SJCRH30 (cell line): ENCODE results near the gene RAP1GAP2. TPM values are rescaled to one million over a fixed set of nuclear protein-coding genes. Genes with fewer than 3 reads are reported as not detected.

Experiments
- DNase-seq, 2 experiments: peaks; one replicate each; pipeline ENCODE4 v3.0.0-alpha.2; 2015 to 2020
- H3K27ac ChIP-seq: fragments of 250-450 bp; sonication (Bioruptor Pico); 2 replicates; pipeline ENCODE4 v1.5.1; 2020; ENCODE audit warnings: mild to moderate bottlenecking, moderate library complexity
- H3K27me3 ChIP-seq: fragments of 250-450 bp; sonication (Bioruptor Pico); 2 replicates; pipeline ENCODE4 v1.5.1; 2020; ENCODE audit warnings: mild to moderate bottlenecking, moderate library complexity
- H3K36me3 ChIP-seq: fragments of 250-450 bp; sonication (Bioruptor Pico); 2 replicates; pipeline ENCODE4 v1.5.1; 2020; ENCODE audit warnings: mild to moderate bottlenecking, moderate library complexity
- H3K4me1 ChIP-seq: fragments of 250-450 bp; sonication (Bioruptor Pico); 2 replicates; pipeline ENCODE4 v1.5.1; 2020; ENCODE audit warnings: mild to moderate bottlenecking, moderate library complexity
- H3K4me3 ChIP-seq: fragments of 250-450 bp; sonication (Bioruptor Pico); 2 replicates; pipeline ENCODE4 v1.5.1; 2020; ENCODE audit warnings: mild to moderate bottlenecking, moderate library complexity
- H3K9me3 ChIP-seq: fragments of 250-450 bp; sonication (Bioruptor Pico); replicated peaks from 2 replicates; pipeline ENCODE4 v1.5.1; 2020; ENCODE audit warnings: mild to moderate bottlenecking, moderate library complexity
- total RNA-seq: library from RNA; depleted of rRNA; stranded (reverse); fragments of >200 nt; shearing (Covaris generic); gene quantifications from 2 replicates; pipeline ENCODE4 v1.2.3, GENCODE V29; 2014; rRNA removed

RAP1GAP2 gene
- total RNA-seq, result 6.0 and 7.4 TPM in 2 replicates

GRCh38 chr17:2796164-2797125 lies at the start of gene RAP1GAP2:
Gene RAP1GAP2 (plus strand): TSS chr17:2796438. CDS start chr17:2796528, 90 bp downstream.
- Histone ChIP-seq H3K9me3 (no peaks in the 10 kb centered on the region), H3K27ac (no peak within 1 kb of the TSS), H3K4me1 (no peaks in the 10 kb centered on the region), H3K36me3 (no peaks in the 10 kb centered on the region), H3K4me3 (no peak within 1 kb of the TSS), H3K27me3 (no peaks in the 10 kb centered on the region)
- DNase-seq, result peak; percentile 17 to 18

- Histone ChIP-seq H3K27ac (no peak within 1 kb of the TSS), H3K27me3 (no peaks in the 10 kb centered on the region), H3K9me3 (no peaks in the 10 kb centered on the region), H3K4me1 (no peaks in the 10 kb centered on the region), H3K36me3 (no peaks in the 10 kb centered on the region), H3K4me3 (no peak within 1 kb of the TSS)
- no peak for DNase-seq
These were observed 47.0 kb upstream of the RAP1GAP2 start, which contains the start of gene CCDC92B for GRCh38 chr17:2749058-2749783. Gene CCDC92B (minus strand): TSS chr17:2749652. CDS start chr17:2735145, 14,507 bp downstream.

DNA sequence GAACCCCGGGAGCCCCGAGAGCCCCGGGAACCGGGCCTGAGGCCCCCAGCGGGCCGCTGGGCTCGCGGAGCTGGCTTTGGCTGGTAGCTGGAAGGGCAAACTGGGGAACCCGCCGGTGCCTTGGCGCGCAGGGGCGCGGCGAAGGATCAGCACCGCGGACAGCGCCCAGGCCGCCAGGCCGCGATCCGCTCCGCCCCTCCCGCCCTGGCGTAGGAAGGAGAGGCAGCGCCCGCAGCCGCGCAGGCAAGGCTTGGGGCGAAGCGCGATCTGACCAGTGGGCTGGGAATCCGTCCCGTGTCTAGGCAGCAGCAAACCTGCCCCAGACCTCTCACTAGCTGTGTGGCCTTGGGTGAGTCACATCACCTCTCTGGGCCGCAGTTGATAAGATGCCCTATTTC lies 46.5 kb upstream of the RAP1GAP2 start:
- H3K4me3 ChIP-seq, result no peak overlapping the region
- H3K9me3 ChIP-seq, result no peaks in the 10 kb centered on the region
- DNase-seq, result peak; percentile 40 to 56
- H3K27ac ChIP-seq, result no peak overlapping the region
- no peaks in the 10 kb centered on the region for H3K4me1 ChIP-seq
- H3K27me3 ChIP-seq, result no peaks in the 10 kb centered on the region
- no peaks in the 10 kb centered on the region for H3K36me3 ChIP-seq

DNA sequence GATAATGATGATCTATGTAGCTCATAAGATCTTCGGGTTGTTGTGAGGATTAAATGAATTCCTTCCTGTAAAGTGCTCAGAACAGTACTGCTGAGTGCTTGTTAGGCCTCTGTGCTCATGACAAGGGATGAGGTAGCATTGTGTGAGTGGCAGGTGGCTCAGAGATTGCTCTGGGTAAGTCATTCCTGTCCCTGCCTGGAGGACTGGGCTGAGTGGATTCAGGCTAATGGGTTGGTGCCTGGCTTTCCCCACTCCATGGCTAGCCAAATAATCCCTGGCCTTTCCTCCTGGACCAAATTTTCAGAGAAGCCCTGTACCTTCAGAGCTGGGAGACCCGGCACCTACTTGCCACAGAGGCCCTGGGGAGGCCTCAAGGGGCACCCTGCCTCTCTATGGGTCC lies 45.5 kb upstream of the RAP1GAP2 start:
- no peak for DNase-seq
- no peaks in the 10 kb centered on the region for H3K36me3 ChIP-seq
- no peak overlapping the region for H3K27ac ChIP-seq
- no peaks in the 10 kb centered on the region for H3K9me3 ChIP-seq
- H3K4me1 ChIP-seq, result no peaks in the 10 kb centered on the region
- no peak overlapping the region for H3K4me3 ChIP-seq
- H3K27me3 ChIP-seq, result no peaks in the 10 kb centered on the region

DNA sequence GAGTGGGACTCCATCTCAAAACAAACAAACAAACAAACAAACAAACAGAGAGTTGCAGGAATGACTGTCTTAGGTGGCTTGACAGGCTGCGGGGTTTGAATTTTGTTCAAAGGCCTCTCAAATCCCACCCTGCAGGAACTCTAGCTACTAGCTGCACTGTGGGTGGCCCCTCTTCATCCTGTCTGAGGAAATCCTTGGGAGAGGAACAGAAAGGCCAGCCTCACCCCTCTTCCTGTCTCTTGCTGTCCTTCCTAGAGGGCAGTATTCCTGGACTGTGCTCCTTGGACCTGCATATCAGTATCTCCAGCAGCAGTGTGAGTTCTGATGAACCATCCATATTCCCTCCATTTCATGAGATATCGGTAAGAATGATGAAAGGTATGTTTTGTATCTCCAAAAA lies 44.7 kb upstream of the RAP1GAP2 start:
- DNase-seq, result peak in 1 of 2 experiments; percentile 3
- H3K36me3 ChIP-seq, result no peaks in the 10 kb centered on the region
- H3K9me3 ChIP-seq, result no peaks in the 10 kb centered on the region
- H3K4me3 ChIP-seq, result no peak overlapping the region
- H3K27me3 ChIP-seq, result no peaks in the 10 kb centered on the region
- H3K27ac ChIP-seq, result no peak overlapping the region
- no peaks in the 10 kb centered on the region for H3K4me1 ChIP-seq

GRCh38 chr17:2755891-2756724 lies 40.1 kb upstream of the RAP1GAP2 start:
- Histone ChIP-seq H3K9me3 (no peaks in the 10 kb centered on the region), H3K36me3 (no peaks in the 10 kb centered on the region), H3K27ac (no peak overlapping the region), H3K4me1 (no peaks in the 10 kb centered on the region), H3K27me3 (no peaks in the 10 kb centered on the region), H3K4me3 (peak overlapping the region; percentile 21)
- DNase-seq, result peak in 1 of 2 experiments; percentile 13

- no peak overlapping the region for H3K27ac ChIP-seq
- no peaks in the 10 kb centered on the region for H3K4me1 ChIP-seq
- H3K9me3 ChIP-seq, result no peaks in the 10 kb centered on the region
- no peak overlapping the region for H3K4me3 ChIP-seq
- H3K27me3 ChIP-seq, result no peaks in the 10 kb centered on the region
- H3K36me3 ChIP-seq, result no peaks in the 10 kb centered on the region
- no peak for DNase-seq
These were observed 37.4 kb upstream of the RAP1GAP2 start for GRCh38 chr17:2758870-2759269.

DNA sequence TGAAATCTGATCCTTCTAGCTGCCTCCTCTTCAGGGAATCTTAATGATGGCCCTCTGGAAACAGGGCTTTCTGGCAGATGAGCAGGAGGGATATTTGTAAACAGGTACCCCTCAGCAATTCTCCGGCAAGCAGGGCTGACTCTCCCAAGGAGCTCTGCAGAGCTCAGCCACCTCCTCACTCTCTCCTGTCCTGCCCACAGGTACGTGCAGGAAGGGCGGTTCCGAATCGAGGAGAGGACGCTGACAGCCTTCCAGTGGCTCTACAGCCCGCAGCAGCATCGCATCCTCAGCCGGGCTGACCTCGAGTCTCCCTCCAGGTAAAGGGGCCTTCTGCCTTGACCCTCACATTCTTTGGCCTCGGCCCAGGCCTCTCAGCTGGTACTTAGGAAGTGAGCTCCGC lies 26.1 kb upstream of the RAP1GAP2 start:
- Histone ChIP-seq H3K9me3 (no peaks in the 10 kb centered on the region), H3K27ac (no peak overlapping the region), H3K36me3 (no peaks in the 10 kb centered on the region), H3K4me1 (no peaks in the 10 kb centered on the region), H3K27me3 (no peaks in the 10 kb centered on the region), H3K4me3 (no peak overlapping the region)
- no peak for DNase-seq

DNA sequence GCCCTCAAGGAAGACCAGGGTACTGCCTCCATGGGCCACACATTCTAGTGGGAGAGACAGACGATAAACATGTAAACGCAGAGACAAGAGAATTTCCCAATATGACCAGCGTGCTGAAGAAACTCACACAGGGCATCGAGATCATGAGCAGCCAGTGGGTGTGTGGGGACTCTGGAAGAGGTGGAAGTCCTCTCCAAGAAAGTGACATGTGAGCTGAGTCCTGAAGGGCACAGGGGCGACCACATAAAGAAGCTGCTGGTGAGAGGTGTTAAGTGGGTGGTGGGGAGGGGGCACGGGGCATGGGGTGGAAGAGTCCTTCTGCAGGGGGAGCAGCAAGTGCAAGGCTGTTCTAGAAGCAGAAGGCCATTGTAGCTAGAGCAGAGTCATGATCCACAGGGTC lies 21.0 kb upstream of the RAP1GAP2 start:
- DNase-seq, result no peak
- Histone ChIP-seq H3K27ac (no peak overlapping the region), H3K4me3 (no peak overlapping the region), H3K36me3 (no peaks in the 10 kb centered on the region), H3K4me1 (no peaks in the 10 kb centered on the region), H3K27me3 (no peaks in the 10 kb centered on the region), H3K9me3 (no peaks in the 10 kb centered on the region)

DNA sequence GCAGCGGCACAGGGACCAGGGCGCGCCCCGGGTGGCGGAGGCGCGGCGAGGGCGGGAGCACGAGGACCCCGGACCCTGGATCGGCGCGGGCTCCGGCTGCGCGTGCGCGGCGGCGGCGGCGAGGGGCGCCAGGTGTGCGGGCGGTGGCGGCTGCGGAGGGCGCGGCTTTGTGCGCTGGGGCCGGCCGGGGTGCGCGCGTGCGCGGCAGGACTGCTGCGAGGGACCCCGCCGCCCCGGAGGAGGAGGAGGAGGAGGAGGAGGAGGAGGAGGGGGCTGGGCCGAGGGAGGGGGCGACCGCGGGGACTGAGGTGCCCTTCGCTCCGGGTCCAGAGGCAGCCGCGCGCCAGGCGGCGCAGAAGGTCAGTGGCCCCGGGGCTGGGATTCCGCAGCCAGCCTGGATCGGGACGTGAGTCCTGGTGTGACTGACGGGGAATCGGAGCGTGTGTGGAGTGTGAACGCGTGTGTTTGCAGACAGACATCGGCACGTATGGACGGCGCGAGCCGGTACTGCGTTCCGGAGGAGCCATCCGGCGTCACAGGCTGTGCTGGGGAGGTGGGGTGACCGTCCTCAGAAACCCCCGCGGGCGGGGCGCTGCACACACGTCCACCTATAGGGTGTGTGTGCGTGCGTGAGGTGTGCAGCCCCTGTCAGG lies 19.5 kb upstream of the RAP1GAP2 start:
- DNase-seq, result no peak
- no peaks in the 10 kb centered on the region for H3K27me3 ChIP-seq

GRCh38 chr17:2777242-2777867 lies 18.9 kb upstream of the RAP1GAP2 start:
- DNase-seq, result no peak
- peak overlapping the region; percentile 39; the same call in 1 of the 2 replicates for H3K4me3 ChIP-seq
- H3K27me3 ChIP-seq, result no peaks in the 10 kb centered on the region

More for the DNA sequence above, 19.5 kb upstream of the RAP1GAP2 start:
- no peaks in the 10 kb centered on the region for H3K4me1 ChIP-seq
- no peak overlapping the region for H3K27ac ChIP-seq
- peak overlapping the region; percentile 39; the same call in 1 of the 2 replicates for H3K4me3 ChIP-seq
- no peaks in the 10 kb centered on the region for H3K9me3 ChIP-seq
- no peaks in the 10 kb centered on the region for H3K36me3 ChIP-seq

DNA sequence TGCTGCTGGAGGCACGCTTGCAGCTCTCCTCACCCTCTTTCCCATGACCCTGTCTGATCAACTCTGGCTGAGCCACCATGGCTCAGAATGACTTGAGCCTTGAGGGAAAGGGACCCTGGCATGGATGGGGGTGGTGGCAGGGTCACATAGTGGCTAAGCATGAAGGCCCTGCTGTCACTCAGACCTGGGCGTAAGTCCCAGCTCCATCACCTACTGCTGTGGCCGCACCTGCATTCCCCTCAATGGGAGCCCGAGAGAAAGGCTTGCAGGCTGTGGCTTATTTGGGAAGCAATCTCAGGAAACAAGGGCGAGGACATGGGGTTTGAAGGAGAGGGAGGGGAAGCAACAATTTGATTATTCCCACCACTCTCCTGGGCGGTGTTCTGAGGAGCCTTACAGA lies 17.7 kb upstream of the RAP1GAP2 start:
- Histone ChIP-seq H3K27ac (no peak overlapping the region), H3K4me3 (no peak overlapping the region), H3K9me3 (no peaks in the 10 kb centered on the region), H3K27me3 (no peaks in the 10 kb centered on the region), H3K36me3 (no peaks in the 10 kb centered on the region), H3K4me1 (no peaks in the 10 kb centered on the region)
- no peak for DNase-seq

More at GRCh38 chr17:2777242-2777867, 18.9 kb upstream of the RAP1GAP2 start:
- no peak overlapping the region for H3K27ac ChIP-seq
- H3K36me3 ChIP-seq, result no peaks in the 10 kb centered on the region
- H3K4me1 ChIP-seq, result no peaks in the 10 kb centered on the region
- H3K9me3 ChIP-seq, result no peaks in the 10 kb centered on the region

- H3K27me3 ChIP-seq, result no peaks in the 10 kb centered on the region
These were observed 16.7 kb upstream of the RAP1GAP2 start for GRCh38 chr17:2779545-2779944.

More at GRCh38 chr17:2779545-2779944, 16.7 kb upstream of the RAP1GAP2 start:
- Histone ChIP-seq H3K9me3 (no peaks in the 10 kb centered on the region), H3K27ac (no peak overlapping the region), H3K36me3 (no peaks in the 10 kb centered on the region), H3K4me1 (no peaks in the 10 kb centered on the region), H3K4me3 (no peak overlapping the region)
- no peak for DNase-seq
